NB4 (cell line): ENCODE data around the gene HCFC1.

ENCODE experiments used
- DNase-seq: peaks from one replicate; pipeline ENCODE4 v3.0.0; 2010; ENCODE audit warnings: low read depth
- H3K4me3 ChIP-seq: one replicate; pipeline ENCODE4 v1.5.1; 2011; ENCODE audit warnings: mild to moderate bottlenecking, low read depth, low read length, moderate library complexity
- CTCF ChIP-seq: IDR thresholded peaks from one replicate; pipeline ENCODE4 v1.5.1; 2012; ENCODE audit warnings: low read depth, low read length
- MAX ChIP-seq: IDR thresholded peaks from 2 replicates; pipeline ENCODE4 v1.6.1; 2011; ENCODE audit warnings: low read depth, low read length
- MYC ChIP-seq: IDR thresholded peaks from 2 replicates; pipeline ENCODE4 v1.6.1; 2011; ENCODE audit warnings: low read depth, low read length
- POLR2A ChIP-seq: IDR thresholded peaks from 2 replicates; pipeline ENCODE4 v1.6.1; 2011; ENCODE audit warnings: mild to moderate bottlenecking; ENCODE audit not compliant: insufficient read length; ENCODE audit errors: extremely low read depth

The HCFC1 gene

DNA sequence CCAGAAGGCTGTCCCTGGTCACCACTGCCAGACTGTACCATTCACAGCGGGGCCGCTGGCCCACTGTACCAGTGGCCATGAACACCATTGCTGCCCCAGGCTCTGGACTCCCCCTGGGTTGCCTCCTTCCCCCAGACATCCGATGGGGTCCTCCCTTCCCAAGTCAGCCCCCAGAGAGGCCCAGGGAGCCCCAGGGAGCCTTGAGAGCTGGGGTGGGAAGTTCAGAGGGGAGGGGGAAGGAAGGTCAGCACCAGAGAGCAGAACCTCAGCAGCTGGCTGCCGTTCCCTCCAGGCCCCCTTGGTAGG lies 45.1 kb downstream of the HCFC1 start:
- no peak for DNase-seq
- H3K4me3 ChIP-seq, result no peak overlapping the region
- TF ChIP-seq CTCF (no peak), POLR2A (no peak), MYC (no peak), MAX (no peak)

GRCh38 chrX:153925739-153926551 lies 45.7 kb downstream of the HCFC1 start, which contains the start of gene ARHGAP4:
ARHGAP4 (minus strand) TSS chrX:153926264; CDS start chrX:153926202, 62 bp downstream.
- H3K4me3 ChIP-seq, result peak within 1 kb of the TSS; percentile 69
- no peak for TF ChIP-seq MAX
- TF ChIP-seq CTCF, result no peak
- no peak for TF ChIP-seq POLR2A
- TF ChIP-seq MYC, result no peak
- no peak for DNase-seq

- TF ChIP-seq MAX, result no peak
- TF ChIP-seq CTCF, result no peak
- no peak for TF ChIP-seq MYC
- no peak for TF ChIP-seq POLR2A
- DNase-seq, result no peak
Observed at GRCh38 chrX:153925387-153925738, 46.3 kb downstream of the HCFC1 start.

DNA sequence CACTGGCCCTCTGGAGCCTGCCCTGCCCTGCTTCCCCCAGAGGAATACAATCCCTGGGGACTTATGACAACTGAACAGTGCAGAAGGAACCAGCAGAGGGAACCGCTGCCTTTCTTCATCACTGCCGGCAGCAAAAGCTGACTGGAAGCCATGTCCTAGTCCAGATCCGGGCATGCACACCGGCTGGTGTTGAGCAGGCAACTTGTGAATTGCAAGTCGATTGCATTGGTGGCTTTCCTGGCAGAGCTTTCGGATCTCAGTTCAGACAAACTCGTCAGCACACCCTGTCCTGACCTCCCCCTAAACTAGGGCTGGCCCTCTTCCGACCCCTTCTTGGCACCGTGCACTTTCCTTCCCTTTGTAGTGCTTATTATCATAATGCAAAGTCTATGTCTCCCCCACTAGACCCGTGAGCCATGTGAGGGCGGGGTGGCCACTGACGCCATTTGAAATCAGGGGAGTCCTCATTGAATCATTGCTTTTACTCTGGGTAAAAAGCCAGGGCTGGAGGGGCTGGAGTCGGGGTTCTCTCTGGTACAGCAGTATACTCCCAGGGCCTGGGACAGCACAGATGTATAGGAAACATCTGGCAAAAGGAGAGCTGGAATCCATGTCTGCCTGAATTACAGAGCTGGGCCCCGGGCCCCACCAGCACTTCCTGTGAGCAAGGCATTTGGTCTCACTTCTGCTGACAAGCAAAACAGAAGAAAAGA lies 47.3 kb downstream of the HCFC1 start:
- TF ChIP-seq MAX (no peak), POLR2A (no peak), MYC (no peak), CTCF (peak; percentile 42)
- DNase-seq, result peak; percentile 87
- H3K4me3 ChIP-seq, result no peak overlapping the region

More at GRCh38 chrX:153925387-153925738, 46.3 kb downstream of the HCFC1 start:
- H3K4me3 ChIP-seq, result no peak overlapping the region

GRCh38 chrX:153922932-153923857 lies 48.4 kb downstream of the HCFC1 start:
- no peak overlapping the region for H3K4me3 ChIP-seq
- DNase-seq, result no peak
- TF ChIP-seq MYC (no peak), MAX (no peak), CTCF (no peak), POLR2A (no peak)
